Measurements from ENCODE around the gene USP8. TPM values are rescaled to one million over a fixed set of nuclear protein-coding genes. Genes with fewer than 3 reads are reported as not detected.

Gene USP8
- total RNA-seq (2012; rRNA removed) (52.2 and 61.7 TPM in 2 replicates), polyA plus RNA-seq (2012; rRNA removed) (18.9 and 25.4 TPM in 2 replicates), Bru-seq, nascent RNA (percentile 81 among the genes with signal in this experiment), BruChase-seq, experiment 1, labeled RNA remaining after a 6-hour chase (percentile 84 among the genes with signal in this experiment), BruChase-seq, experiment 2, labeled RNA remaining after a 2-hour chase (percentile 77 among the genes with signal in this experiment)
- 5.2 and 8.5 TPM in 2 replicates for polyA plus RNA-seq (2012; cell fraction: cytosol; rRNA removed)
- 4.3 and 30.3 TPM in 2 replicates for polyA plus RNA-seq (2012; cell fraction: nucleus; rRNA removed; ENCODE audit: low replicate concordance)
- long read RNA-seq, full-length matches to known transcripts: 10 of 46 reads
- long read RNA-seq, partial matches to known transcripts: 25 of 46 reads
- long read RNA-seq, other reads (novel, unspliced or antisense): 11 of 46 reads

DNA sequence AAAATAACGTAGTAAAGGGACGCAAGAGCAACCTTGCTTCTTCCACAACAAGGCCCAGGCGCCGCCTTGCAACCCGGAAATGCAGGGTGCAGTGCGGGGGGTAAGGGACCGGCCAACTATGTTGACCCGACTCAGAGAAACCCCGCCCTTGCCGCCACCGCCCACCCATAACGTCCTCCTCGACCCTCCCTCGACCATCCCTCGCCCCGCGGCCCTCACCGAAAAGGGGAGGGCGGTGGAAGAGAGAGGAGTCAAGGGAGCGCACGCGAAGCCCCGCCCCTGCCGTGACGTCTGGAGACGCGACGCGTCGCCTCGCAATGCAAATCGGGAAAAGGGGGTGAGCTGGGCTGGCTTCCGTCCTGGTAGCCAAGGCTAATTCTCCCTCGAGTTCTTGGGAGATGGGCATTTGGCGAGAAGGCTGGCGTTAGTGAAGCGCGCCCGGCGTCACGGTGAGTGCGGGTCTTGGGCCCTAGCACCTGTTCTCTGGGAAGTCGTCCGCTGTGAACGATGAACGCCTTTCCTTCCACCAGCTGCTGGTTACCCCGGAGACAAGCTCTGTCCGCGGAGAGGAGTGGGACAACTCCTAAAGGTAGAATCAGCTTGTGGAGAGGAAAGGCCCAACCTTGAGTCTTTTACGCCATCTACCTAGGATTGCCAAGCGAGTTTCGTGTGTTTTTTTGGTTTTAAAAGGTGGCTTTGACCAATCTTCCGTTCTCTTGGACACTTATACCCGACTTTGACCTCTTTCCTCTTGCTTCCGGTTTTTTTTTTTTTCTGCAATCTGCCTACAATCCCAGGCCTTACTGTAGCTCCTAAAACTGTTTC lies at the start of gene USP8:
Gene USP8 (plus strand): TSS at position 340 of the 825 bp plus-strand sequence. CDS start 14,669 bp downstream, outside the sequence.
- peak within 1 kb of the TSS; percentile 95 for H3K14ac ChIP-seq (replicated peaks; ENCODE audit: low read depth, low read length)
- H3K4me3 ChIP-seq (ENCODE audit: insufficient read depth, low read depth, low read length): peak within 1 kb of the TSS; percentile 95
- DNase-seq: peak; percentile 95
- CTCF ChIA-PET: interaction anchor here (0.7 kb wide), 2 partner anchors 66 to 956 kb away, joined by 3 to 4 read pairs; no protein-coding TSS in a partner anchor
- no peaks in the 10 kb centered on the region; the same call in 1 of the 2 replicates for H3K4me1 ChIP-seq (ENCODE audit: control insufficient read depth, insufficient read depth, low read length)
- H3K36me3 ChIP-seq (ENCODE audit: control insufficient read depth, insufficient read depth, low read length): no peaks in the 10 kb centered on the region
- peak within 1 kb of the TSS; percentile 89 for H4K5ac ChIP-seq (ENCODE audit: low read depth, low read length)
- 0% methylated on average over 11 of the region's 55 CpGs; no CpG with 5 or more reads in 1 of the 2 experiments for WGBS, 2 experiments (ENCODE audit: extremely low coverage in 2 of 2, insufficient read length in 1 of 2)
- peak within 1 kb of the TSS; percentile 87 for H2AK5ac ChIP-seq (ENCODE audit: low read depth, low read length)
- in situ Hi-C loops (cut with MboI; ENCODE audit: low sequenced_read_pairs): no loop called here
- peak within 1 kb of the TSS; percentile 96 for H2AFZ ChIP-seq (replicated peaks; ENCODE audit: low read length, poor library complexity)
- H2BK120ac ChIP-seq (ENCODE audit: low read depth, low read length): peak within 1 kb of the TSS; percentile 79
- peak within 1 kb of the TSS; percentile 96 for H3K4ac ChIP-seq (ENCODE audit: low read depth, low read length)
- peak within 1 kb of the TSS; percentile 10; the same call in 1 of the 3 replicates for H2BK15ac ChIP-seq (ENCODE audit: low read depth, low read length)
- peak within 1 kb of the TSS; percentile 89 for H3K27ac ChIP-seq (ENCODE audit: insufficient read depth, low read length)
- intact Hi-C loops (cut with micrococcal nuclease): loop anchor here (1.0 kb wide), 1 partner anchor 70 kb away; no protein-coding TSS in a partner anchor
- POLR2A ChIA-PET (ENCODE audit: unreplicated experiment): no interaction called here
- H3K18ac ChIP-seq (ENCODE audit: low read depth, low read length): peak within 1 kb of the TSS; percentile 81; the same call in 1 of the 2 replicates
- H3K4me2 ChIP-seq (ENCODE audit: low read depth, low read length): peak within 1 kb of the TSS; percentile 98
- peak within 1 kb of the TSS; percentile 97 for H3K9ac ChIP-seq (ENCODE audit: low read depth, low read length)
- ATAC-seq (ENCODE audit: low read depth): peak; percentile 100
- TSS peak; percentile 83 for BruUV-seq (replicated peaks)
- peaks cover 3% of the 10 kb centered on the region; the same call in 1 of the 2 replicates for H3K9me1 ChIP-seq (ENCODE audit: insufficient read depth, low read length)
- H3K9me3 ChIP-seq (ENCODE audit: control insufficient read depth, insufficient read depth, low read length): no peaks in the 10 kb centered on the region
- peak; percentile 98 for TF ChIP-seq POLR2A (IDR thresholded peaks at IDR 0.05; ENCODE audit: low read depth, low read length)
- TF ChIP-seq BHLHE40 (IDR thresholded peaks at IDR 0.05; ENCODE audit: low read depth, low read length): 0 out of 2 replicates have a peak, but pooled peaks have one; percentile 3
- TF ChIP-seq RFX5 (IDR thresholded peaks at IDR 0.05; ENCODE audit: low read depth, low read length): no peak
- TF ChIP-seq CHD1 (IDR thresholded peaks at IDR 0.05; ENCODE audit: low read depth, low read length): no peak
- TF ChIP-seq MAZ (IDR thresholded peaks at IDR 0.05; ENCODE audit: borderline replicate concordance, low read depth, low read length): peak; percentile 97; the same call in 1 of the 2 replicates
- H3K56ac ChIP-seq (ENCODE audit: extremely low read depth, insufficient read depth, low read length): peak within 1 kb of the TSS; percentile 86
- H2BK5ac ChIP-seq (ENCODE audit: low read depth, low read length, poor library complexity, severe bottlenecking): peak within 1 kb of the TSS; percentile 87
- H3K79me1 ChIP-seq (ENCODE audit: low read depth in 1 of 2, low read length in 2 of 2): peaks cover 4 to 21% of the 10 kb centered on the region in 2 experiments; a peak in 3 of 4 replicates
- peak within 1 kb of the TSS; percentile 34; the same call in 1 of the 2 replicates for H4K91ac ChIP-seq (ENCODE audit: insufficient read depth, low read depth, low read length)
- H3K23ac ChIP-seq (ENCODE audit: low read depth, low read length): peak within 1 kb of the TSS; percentile 85
- no peak within 1 kb of the TSS; the same call in 1 of the 2 replicates for H2BK20ac ChIP-seq (ENCODE audit: low read depth, low read length)
- peak within 1 kb of the TSS; percentile 62 for H2AK9ac ChIP-seq (replicated peaks; ENCODE audit: low read depth, low read length, poor library complexity)
- H4K8ac ChIP-seq (ENCODE audit: low read depth in 2 of 2, low read length in 2 of 2): peak within 1 kb of the TSS; percentile 93 to 96
- peaks cover 5% of the 10 kb centered on the region for H4K20me1 ChIP-seq (ENCODE audit: insufficient read depth, low read length)
- dilution Hi-C loops (cut with HindIII; ENCODE audit: low sequenced_read_pairs, unreplicated experiment): no loop called here
- no peaks in the 10 kb centered on the region for H3K27me3 ChIP-seq (ENCODE audit: control insufficient read depth, insufficient read depth, low read length)
